ENCODE measurements around the gene MICU1. TPM values are rescaled to one million over a fixed set of nuclear protein-coding genes. Genes with fewer than 3 reads are reported as not detected.
"Not testable (repeated sequence)": the region's sequence is repeated elsewhere in the genome, so short reads cannot be mapped to it uniquely, and the experiment has no call there.

The MICU1 gene
- total and polyA plus RNA-seq, 10 of the 15 experiments (the other 5 are each of a cell fraction or from before 2014, with no cell fraction given): 18.2 to 36.4 (median 22.2) TPM

DNA sequence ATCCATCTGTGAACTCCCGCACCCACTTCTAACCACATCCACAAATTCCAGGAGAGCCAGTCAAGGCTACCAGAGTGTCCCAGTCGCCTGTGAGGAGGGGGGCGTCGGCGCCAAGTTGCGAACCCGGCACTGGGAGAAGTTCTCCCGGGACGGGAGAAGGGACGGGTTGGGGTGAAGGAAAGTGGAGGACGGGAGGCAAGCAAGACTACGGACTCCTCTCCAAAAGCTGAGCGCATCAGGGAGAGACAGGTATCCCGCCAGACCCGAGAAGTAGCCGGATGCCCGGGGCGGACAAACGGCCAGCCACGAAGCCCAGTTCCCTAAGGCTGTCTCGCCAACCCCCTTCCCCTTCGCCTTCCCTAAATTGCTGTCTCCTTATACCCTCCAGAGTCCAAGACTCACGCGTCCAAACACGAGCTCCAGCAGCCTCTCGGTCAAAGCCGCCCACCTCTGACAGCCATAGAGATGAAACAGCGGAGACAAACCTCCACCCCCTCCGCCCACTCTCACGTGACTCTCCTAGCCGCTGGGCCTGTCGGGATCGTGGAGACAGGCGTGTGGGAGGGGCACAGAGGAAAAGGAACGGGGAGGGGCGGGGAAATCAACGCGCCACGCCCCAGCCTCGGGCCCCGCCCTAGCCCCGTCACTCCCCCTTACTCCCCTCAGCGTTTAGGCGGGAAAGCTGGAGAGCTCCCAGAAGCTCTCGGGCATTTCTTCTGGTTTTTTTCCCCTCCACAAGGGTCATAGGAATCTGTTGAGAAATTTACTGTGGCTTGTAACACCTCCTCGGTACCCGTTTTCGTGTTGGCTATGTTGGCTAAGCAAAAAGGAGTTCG lies at the start of gene MICU1 (continued):
- 0 out of 2 replicates have a peak, but pooled peaks have one; percentile 55 for TF ChIP-seq MLLT1 (IDR thresholded peaks at IDR 0.05)
- peak; percentile 59; the same call in 1 of the 2 replicates for TF ChIP-seq NKRF (conservative IDR thresholded peaks at IDR 0.05)
- no peak for TF ChIP-seq SMARCA5 (IDR thresholded peaks at IDR 0.05)
- peak; percentile 79 for TF ChIP-seq MXI1 (IDR thresholded peaks at IDR 0.05; ENCODE audit: low read depth, low read length)

- H3K9ac ChIP-seq (ENCODE audit: control insufficient read depth, insufficient read depth, low read length); FAIRE-seq; H2AFZ ChIP-seq (ENCODE audit: control insufficient read depth, low read depth, low read length); DNase-seq (ENCODE audit: low read depth, low spot score); H3K27me3 ChIP-seq (replicated peaks in 1 of 2; ENCODE audit: control insufficient read depth in 2 of 2, insufficient read depth in 2 of 2, low read length in 1 of 2); RAD21 ChIA-PET (ENCODE audit: unreplicated experiment); H3K4me2 ChIP-seq (ENCODE audit: control insufficient read depth, insufficient read depth); intact Hi-C loops (cut with micrococcal nuclease; ENCODE audit: unreplicated experiment); SMC1A ChIA-PET (ENCODE audit: uncharacterized antibody, unreplicated experiment); ATAC-seq; H4K20me1 ChIP-seq (ENCODE audit: control insufficient read depth, insufficient read depth); H3K27ac ChIP-seq (ENCODE audit: control insufficient read depth, insufficient read depth); H3K4me1 ChIP-seq (ENCODE audit: control insufficient read depth, insufficient read depth, low read length); CTCF ChIA-PET; BruUV-seq (replicated peaks); H3K4me3 ChIP-seq; H3K79me2 ChIP-seq (ENCODE audit: control insufficient read depth, insufficient read depth, low read length); in situ Hi-C loops (cut with MboI); H3K9me3 ChIP-seq (replicated peaks; ENCODE audit: control insufficient read depth, insufficient read depth, low read length); H3K36me3 ChIP-seq (ENCODE audit: control insufficient read depth in 2 of 2, insufficient read depth in 2 of 2, low read length in 1 of 2): not testable (repeated sequence)
- POLR2A ChIA-PET: interaction anchor here (0.7 kb wide), 1 partner anchor 529 kb away, joined by 3 read pairs; no protein-coding TSS in a partner anchor
- 100% methylated on average over 1 of the region's 5 CpGs for WGBS (ENCODE audit: insufficient coverage, insufficient replicate concordance, low lambda C conversion rate, missing lambda C conversion rate)
Observed at GRCh38 chr10:72674174-72674573, 48.3 kb upstream of the MICU1 start.

Measured in GM12878 (cell line).